Measurements from ENCODE around the gene PCDH9.

Gene PCDH9

DNA sequence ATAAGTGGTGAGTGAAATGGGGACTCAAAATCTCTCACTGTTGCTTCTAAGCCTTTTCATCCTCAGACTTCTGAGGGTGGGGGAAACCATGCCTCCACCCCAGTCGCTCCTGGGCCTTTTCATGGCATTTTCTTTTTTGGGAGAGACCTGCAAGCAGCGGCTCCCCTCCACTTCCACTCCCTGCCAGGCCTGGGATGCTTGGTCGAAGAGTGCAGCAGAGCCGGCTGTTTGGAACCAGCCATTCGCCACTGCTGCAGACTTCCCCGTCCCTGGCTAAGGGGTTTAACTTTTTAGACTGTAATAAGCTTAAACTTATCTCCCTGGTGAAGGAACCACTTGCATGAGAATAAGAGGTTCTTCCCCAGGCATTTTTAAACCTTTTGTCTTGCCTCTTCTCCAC, 617.2 kb downstream of the PCDH9 start:
- no CpG with 5 or more reads among the region's 6 CpGs for WGBS (ENCODE audit: extremely low coverage, insufficient coverage, low lambda C conversion rate)
- no peak overlapping the region for H3K23ac ChIP-seq (ENCODE audit: low read length)
- H4K8ac ChIP-seq (ENCODE audit: low read depth, low read length) = no peak overlapping the region
- no peak overlapping the region for H3K4ac ChIP-seq (ENCODE audit: low read depth, low read length)
- no peak overlapping the region for H4K5ac ChIP-seq (ENCODE audit: low read length)
- H2AK5ac ChIP-seq (ENCODE audit: low read length) = no peak overlapping the region
- H3K79me1 ChIP-seq (ENCODE audit: low read length) = no peaks in the 10 kb centered on the region
- H3K36me3 ChIP-seq (ENCODE audit: control insufficient read depth, insufficient read depth, low read length) = no peaks in the 10 kb centered on the region
- H3K18ac ChIP-seq (ENCODE audit: low read length) = no peak overlapping the region
- no peak for DNase-seq
- H3K9ac ChIP-seq (ENCODE audit: low read length) = no peak overlapping the region
- H2BK5ac ChIP-seq (ENCODE audit: low read length) = no peak overlapping the region
- H3K4me3 ChIP-seq (ENCODE audit: low read length) = no peak overlapping the region
- H3K79me2 ChIP-seq (ENCODE audit: control insufficient read depth, insufficient read depth, low read length) = no peaks in the 10 kb centered on the region
- no peak overlapping the region for H3K56ac ChIP-seq (ENCODE audit: low read length)
- no peak overlapping the region for H2BK120ac ChIP-seq (ENCODE audit: low read depth, low read length)
- H2BK15ac ChIP-seq (replicated peaks; ENCODE audit: low read depth) = no peak overlapping the region
- no peaks in the 10 kb centered on the region for H3K27me3 ChIP-seq (ENCODE audit: insufficient read depth, low read length, poor library complexity)
- no peak overlapping the region for H3K27ac ChIP-seq (ENCODE audit: low read depth, low read length)
- no peak overlapping the region for H3K4me2 ChIP-seq (ENCODE audit: low read length)
- no peaks in the 10 kb centered on the region for H3K4me1 ChIP-seq (ENCODE audit: control insufficient read depth, low read depth, low read length)

DNA sequence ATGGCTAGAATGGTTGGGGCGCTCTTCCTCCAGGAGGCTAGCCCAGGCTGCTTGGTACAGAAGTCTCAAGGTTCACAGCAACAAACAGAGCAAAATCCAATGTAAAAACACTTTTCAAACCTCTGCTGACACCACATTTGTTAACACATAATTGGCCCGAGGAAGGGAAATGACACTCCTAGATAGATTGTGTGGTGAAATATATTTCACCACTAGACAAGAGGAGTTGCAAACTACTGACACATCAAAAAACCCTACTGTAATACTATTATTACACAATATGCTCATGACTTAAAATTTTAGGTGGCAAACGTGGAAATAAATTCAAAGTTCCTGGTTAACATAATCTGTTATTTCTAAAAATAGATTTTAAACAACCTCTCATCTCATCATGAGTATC, 643.6 kb downstream of the PCDH9 start:
- WGBS (ENCODE audit: extremely low coverage, insufficient coverage, low lambda C conversion rate) = no CpG with 5 or more reads among the region's 3 CpGs
- DNase-seq = no peak
- Histone ChIP-seq H3K27ac (ENCODE audit: low read depth, low read length) (no peak overlapping the region), H3K79me1 (ENCODE audit: low read length) (no peaks in the 10 kb centered on the region), H3K18ac (ENCODE audit: low read length) (no peak overlapping the region), H2BK120ac (ENCODE audit: low read depth, low read length) (no peak overlapping the region), H2BK5ac (ENCODE audit: low read length) (no peak overlapping the region), H3K56ac (ENCODE audit: low read length) (no peak overlapping the region), H3K23ac (ENCODE audit: low read length) (no peak overlapping the region), H3K36me3 (ENCODE audit: control insufficient read depth, insufficient read depth, low read length) (no peaks in the 10 kb centered on the region), H3K4me1 (ENCODE audit: control insufficient read depth, low read depth, low read length) (no peaks in the 10 kb centered on the region), H2AK5ac (ENCODE audit: low read length) (no peak overlapping the region), H3K4ac (ENCODE audit: low read depth, low read length) (no peak overlapping the region), H3K4me2 (ENCODE audit: low read length) (no peak overlapping the region), H2BK15ac (replicated peaks; ENCODE audit: low read depth) (no peak overlapping the region), H3K9ac (ENCODE audit: low read length) (no peak overlapping the region), H4K8ac (ENCODE audit: low read depth, low read length) (no peak overlapping the region), H3K4me3 (ENCODE audit: low read length) (no peak overlapping the region), H3K27me3 (ENCODE audit: insufficient read depth, low read length, poor library complexity) (no peaks in the 10 kb centered on the region), H3K79me2 (ENCODE audit: control insufficient read depth, insufficient read depth, low read length) (no peaks in the 10 kb centered on the region), H4K5ac (ENCODE audit: low read length) (no peak overlapping the region)

DNA sequence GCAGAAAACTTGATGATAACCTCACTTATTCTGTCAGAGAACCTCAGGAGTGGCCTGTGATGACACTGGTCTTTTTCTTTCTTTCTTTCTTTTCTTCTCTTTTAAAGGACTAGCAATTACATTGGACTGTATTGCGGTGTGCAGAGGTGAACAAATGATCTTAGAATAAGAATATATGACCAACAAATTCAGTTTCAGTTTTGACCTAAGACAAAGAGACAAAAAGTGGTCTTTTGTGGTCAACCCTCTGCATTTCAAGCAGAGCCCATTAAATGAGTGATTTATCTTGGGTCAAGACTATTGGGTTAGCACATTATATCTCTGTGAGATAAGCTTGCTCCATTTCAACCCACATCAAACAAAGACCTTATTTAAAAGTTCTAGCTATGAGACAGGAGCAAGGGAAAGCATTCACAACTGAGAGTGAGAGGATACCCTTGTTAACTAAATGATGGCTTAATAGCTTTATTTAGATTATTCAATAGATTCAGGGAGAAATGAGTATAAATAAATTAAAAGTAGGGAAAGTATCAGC, 644.4 kb downstream of the PCDH9 start:
- H2BK5ac ChIP-seq (ENCODE audit: low read length) = no peak overlapping the region
- H3K36me3 ChIP-seq (ENCODE audit: control insufficient read depth, insufficient read depth, low read length) = no peaks in the 10 kb centered on the region
- H3K18ac ChIP-seq (ENCODE audit: low read length) = no peak overlapping the region
- DNase-seq = peak; percentile 61
- H3K4me3 ChIP-seq (ENCODE audit: low read length) = no peak overlapping the region
- no peak overlapping the region for H3K9ac ChIP-seq (ENCODE audit: low read length)
- H3K56ac ChIP-seq (ENCODE audit: low read length) = no peak overlapping the region
- no peak overlapping the region for H3K4me2 ChIP-seq (ENCODE audit: low read length)
- H3K4me1 ChIP-seq (ENCODE audit: control insufficient read depth, low read depth, low read length) = no peaks in the 10 kb centered on the region
- H4K8ac ChIP-seq (ENCODE audit: low read depth, low read length) = no peak overlapping the region
- H3K23ac ChIP-seq (ENCODE audit: low read length) = no peak overlapping the region
- no peak overlapping the region for H2BK120ac ChIP-seq (ENCODE audit: low read depth, low read length)
- WGBS (ENCODE audit: extremely low coverage, insufficient coverage, low lambda C conversion rate) = no CpG with 5 or more reads among the region's 1 CpG
- no peak overlapping the region for H3K27ac ChIP-seq (ENCODE audit: low read depth, low read length)
- no peaks in the 10 kb centered on the region for H3K79me1 ChIP-seq (ENCODE audit: low read length)
- H2BK15ac ChIP-seq (replicated peaks; ENCODE audit: low read depth) = no peak overlapping the region
- H2AK5ac ChIP-seq (ENCODE audit: low read length) = no peak overlapping the region
- H4K5ac ChIP-seq (ENCODE audit: low read length) = no peak overlapping the region
- no peaks in the 10 kb centered on the region for H3K27me3 ChIP-seq (ENCODE audit: insufficient read depth, low read length, poor library complexity)
- H3K4ac ChIP-seq (ENCODE audit: low read depth, low read length) = no peak overlapping the region
- H3K79me2 ChIP-seq (ENCODE audit: control insufficient read depth, insufficient read depth, low read length) = no peaks in the 10 kb centered on the region

DNA sequence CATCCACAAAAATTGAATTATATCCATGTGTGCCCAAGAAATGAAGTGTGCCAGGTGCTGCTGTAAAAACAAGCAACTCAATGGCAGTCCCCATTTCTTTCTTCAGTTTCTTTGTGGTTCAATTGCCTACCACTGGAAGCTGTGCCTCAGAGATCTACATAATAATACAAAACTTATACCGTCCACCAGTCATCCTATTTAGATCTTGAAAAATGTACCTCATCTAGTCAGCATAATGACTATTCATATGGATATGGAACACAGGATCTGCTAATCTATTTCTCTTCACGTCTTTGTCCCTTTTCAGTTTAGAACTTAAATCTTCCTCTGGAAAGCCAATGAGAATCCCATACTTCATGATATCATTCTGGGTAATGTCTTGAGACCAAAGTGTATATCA, 648.5 kb downstream of the PCDH9 start:
- no peak overlapping the region for H3K4me3 ChIP-seq (ENCODE audit: low read length)
- H2AK5ac ChIP-seq (ENCODE audit: low read length) = no peak overlapping the region
- H3K27ac ChIP-seq (ENCODE audit: low read depth, low read length) = no peak overlapping the region
- H3K18ac ChIP-seq (ENCODE audit: low read length) = no peak overlapping the region
- H3K79me1 ChIP-seq (ENCODE audit: low read length) = no peaks in the 10 kb centered on the region
- no peaks in the 10 kb centered on the region for H3K27me3 ChIP-seq (ENCODE audit: insufficient read depth, low read length, poor library complexity)
- no peak overlapping the region for H2BK5ac ChIP-seq (ENCODE audit: low read length)
- H4K5ac ChIP-seq (ENCODE audit: low read length) = no peak overlapping the region
- no peaks in the 10 kb centered on the region for H3K4me1 ChIP-seq (ENCODE audit: control insufficient read depth, low read depth, low read length)
- H2BK15ac ChIP-seq (replicated peaks; ENCODE audit: low read depth) = no peak overlapping the region
- no peaks in the 10 kb centered on the region for H3K79me2 ChIP-seq (ENCODE audit: control insufficient read depth, insufficient read depth, low read length)
- H3K36me3 ChIP-seq (ENCODE audit: control insufficient read depth, insufficient read depth, low read length) = no peaks in the 10 kb centered on the region
- no peak overlapping the region for H3K4me2 ChIP-seq (ENCODE audit: low read length)
- H3K23ac ChIP-seq (ENCODE audit: low read length) = no peak overlapping the region
- H3K56ac ChIP-seq (ENCODE audit: low read length) = no peak overlapping the region
- no peak overlapping the region for H3K9ac ChIP-seq (ENCODE audit: low read length)
- no peak overlapping the region for H3K4ac ChIP-seq (ENCODE audit: low read depth, low read length)
- no peak overlapping the region for H4K8ac ChIP-seq (ENCODE audit: low read depth, low read length)
- DNase-seq = no peak
- no peak overlapping the region for H2BK120ac ChIP-seq (ENCODE audit: low read depth, low read length)
- no CpG with 5 or more reads among the region's 2 CpGs for WGBS (ENCODE audit: extremely low coverage, insufficient coverage, low lambda C conversion rate)

DNA sequence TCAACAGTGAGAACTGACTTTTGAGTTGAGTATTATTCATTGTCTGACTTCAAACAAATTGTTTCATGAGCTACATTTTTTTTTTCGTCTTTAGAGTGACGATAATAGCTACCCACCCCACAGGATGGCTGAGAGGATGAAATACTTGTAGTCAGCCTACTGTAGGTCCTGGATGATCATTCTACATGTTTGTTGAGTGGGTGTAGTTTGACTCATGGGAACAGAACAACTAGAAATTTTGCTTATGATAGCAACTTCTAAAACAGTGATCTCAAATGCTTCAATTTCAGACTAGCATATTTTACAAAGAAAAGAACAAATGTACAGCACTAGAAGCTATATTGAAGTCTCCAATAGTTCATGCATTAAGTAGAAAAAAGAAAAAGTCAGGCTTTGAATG, 651.8 kb downstream of the PCDH9 start:
- Histone ChIP-seq H3K4me3 (ENCODE audit: low read length) (no peak overlapping the region), H2BK5ac (ENCODE audit: low read length) (no peak overlapping the region), H3K23ac (ENCODE audit: low read length) (no peak overlapping the region), H3K79me2 (ENCODE audit: control insufficient read depth, insufficient read depth, low read length) (no peaks in the 10 kb centered on the region), H3K56ac (ENCODE audit: low read length) (no peak overlapping the region), H3K4me2 (ENCODE audit: low read length) (no peak overlapping the region), H3K4me1 (ENCODE audit: control insufficient read depth, low read depth, low read length) (no peaks in the 10 kb centered on the region), H3K27ac (ENCODE audit: low read depth, low read length) (no peak overlapping the region), H2BK15ac (replicated peaks; ENCODE audit: low read depth) (no peak overlapping the region), H2AK5ac (ENCODE audit: low read length) (no peak overlapping the region), H4K8ac (ENCODE audit: low read depth, low read length) (no peak overlapping the region), H3K4ac (ENCODE audit: low read depth, low read length) (no peak overlapping the region), H3K9ac (ENCODE audit: low read length) (no peak overlapping the region), H3K36me3 (ENCODE audit: control insufficient read depth, insufficient read depth, low read length) (no peaks in the 10 kb centered on the region), H3K27me3 (ENCODE audit: insufficient read depth, low read length, poor library complexity) (no peaks in the 10 kb centered on the region), H3K18ac (ENCODE audit: low read length) (no peak overlapping the region), H3K79me1 (ENCODE audit: low read length) (no peaks in the 10 kb centered on the region), H4K5ac (ENCODE audit: low read length) (no peak overlapping the region), H2BK120ac (ENCODE audit: low read depth, low read length) (no peak overlapping the region)
- DNase-seq = no peak
- no CpG with 5 or more reads among the region's 2 CpGs for WGBS (ENCODE audit: extremely low coverage, insufficient coverage, low lambda C conversion rate)

DNA sequence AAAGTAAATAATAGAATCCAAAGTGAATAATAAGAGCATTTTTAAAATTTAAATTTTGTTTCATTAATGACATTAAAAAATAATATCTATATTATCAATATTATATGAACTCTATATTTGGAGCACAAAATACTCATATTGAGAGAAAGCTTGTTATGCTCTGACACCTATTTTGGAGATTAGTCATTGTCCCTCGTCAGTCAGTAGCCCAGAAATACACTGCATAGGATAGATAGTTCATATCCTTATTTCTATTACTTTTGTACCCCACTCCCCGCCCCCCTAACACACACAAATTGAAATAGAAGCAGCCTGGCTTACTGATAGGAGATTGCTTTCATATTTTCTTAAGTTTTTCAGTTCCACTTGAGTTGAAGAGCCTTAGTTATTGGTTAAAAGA, 652.8 kb downstream of the PCDH9 start:
- no peak overlapping the region for H3K23ac ChIP-seq (ENCODE audit: low read length)

More for the DNA sequence above, 652.8 kb downstream of the PCDH9 start:
- H4K5ac ChIP-seq (ENCODE audit: low read length) = no peak overlapping the region
- no peak overlapping the region for H2BK15ac ChIP-seq (replicated peaks; ENCODE audit: low read depth)
- H3K18ac ChIP-seq (ENCODE audit: low read length) = no peak overlapping the region
- no peak overlapping the region for H3K4ac ChIP-seq (ENCODE audit: low read depth, low read length)
- no peak overlapping the region for H3K27ac ChIP-seq (ENCODE audit: low read depth, low read length)
- no peak overlapping the region for H2BK5ac ChIP-seq (ENCODE audit: low read length)
- no peak overlapping the region for H3K56ac ChIP-seq (ENCODE audit: low read length)
- WGBS (ENCODE audit: extremely low coverage, insufficient coverage, low lambda C conversion rate) = no CpG with 5 or more reads among the region's 2 CpGs
- H3K36me3 ChIP-seq (ENCODE audit: control insufficient read depth, insufficient read depth, low read length) = no peaks in the 10 kb centered on the region
- no peak overlapping the region for H3K9ac ChIP-seq (ENCODE audit: low read length)
- no peak overlapping the region for H4K8ac ChIP-seq (ENCODE audit: low read depth, low read length)
- no peak overlapping the region for H2AK5ac ChIP-seq (ENCODE audit: low read length)
- H3K27me3 ChIP-seq (ENCODE audit: insufficient read depth, low read length, poor library complexity) = no peaks in the 10 kb centered on the region
- H3K79me2 ChIP-seq (ENCODE audit: control insufficient read depth, insufficient read depth, low read length) = no peaks in the 10 kb centered on the region
- H2BK120ac ChIP-seq (ENCODE audit: low read depth, low read length) = no peak overlapping the region
- H3K4me2 ChIP-seq (ENCODE audit: low read length) = no peak overlapping the region
- no peak for DNase-seq
- no peaks in the 10 kb centered on the region for H3K4me1 ChIP-seq (ENCODE audit: control insufficient read depth, low read depth, low read length)
- no peaks in the 10 kb centered on the region for H3K79me1 ChIP-seq (ENCODE audit: low read length)
- H3K4me3 ChIP-seq (ENCODE audit: low read length) = no peak overlapping the region
